Measurements from ENCODE around the gene CCDC102B. TPM values are rescaled to one million over a fixed set of nuclear protein-coding genes. Genes with fewer than 3 reads are reported as not detected.
"Not testable (repeated sequence)": the region's sequence is repeated elsewhere in the genome, so short reads cannot be mapped to it uniquely, and the experiment has no call there.

Gene CCDC102B
- total RNA-seq: 1 to 10 TPM in 1 of 2 donors, under 1 TPM in 1; 0.89 to 1.8 TPM

DNA sequence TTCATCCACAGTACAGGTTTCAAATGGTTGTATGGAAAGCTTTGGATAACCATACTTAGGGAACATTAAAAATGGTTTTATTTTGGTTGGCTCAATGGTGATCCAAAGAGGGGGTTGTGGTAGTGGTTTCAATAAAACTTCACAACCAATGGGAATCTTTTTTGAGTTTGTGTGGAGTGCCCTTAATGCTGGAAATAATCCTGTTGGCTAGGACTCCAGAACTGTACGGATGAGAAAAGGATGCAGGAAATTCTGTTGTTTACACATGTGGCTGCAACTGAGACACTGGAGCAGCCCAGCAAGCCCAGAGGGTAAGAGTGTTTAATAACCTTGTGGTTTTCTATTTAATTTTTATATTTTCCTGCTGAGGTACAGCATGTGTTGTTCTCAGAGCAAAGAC, at the start of gene CCDC102B:
TSS of gene CCDC102B (plus strand) at position 210 of the 400 bp plus-strand sequence. CDS start 38,684 bp downstream, outside the sequence.
- no peak within 1 kb of the TSS for H3K4me3 Mint-ChIP-seq
- H3K27me3 Mint-ChIP-seq: no peaks in the 10 kb centered on the region
- no peaks in the 10 kb centered on the region for H3K9me3 Mint-ChIP-seq

GRCh38 chr18:68757126-68757525, 40.8 kb upstream of the CCDC102B start:
- Mint-ChIP-seq H3K4me1 (no peaks in the 10 kb centered on the region), H3K27me3 (no peaks in the 10 kb centered on the region), H3K36me3 (ENCODE audit: low read depth) (no peaks in the 10 kb centered on the region), H3K4me3 (no peak overlapping the region), H3K27ac (no peak overlapping the region), H3K9me3 (peaks cover 4% of the 10 kb centered on the region)
- ATAC-seq (replicated peaks): no peak

More for the DNA sequence above, at the start of gene CCDC102B:
- no peak within 1 kb of the TSS for H3K27ac Mint-ChIP-seq
- no peak for ATAC-seq (replicated peaks)
- no peaks in the 10 kb centered on the region for H3K36me3 Mint-ChIP-seq (ENCODE audit: low read depth)
- H3K4me1 Mint-ChIP-seq: no peaks in the 10 kb centered on the region

- Mint-ChIP-seq H3K27me3 (no peaks in the 10 kb centered on the region), H3K4me3 (no peak overlapping the region), H3K4me1 (no peaks in the 10 kb centered on the region), H3K9me3 (peaks cover 4% of the 10 kb centered on the region), H3K27ac (no peak overlapping the region), H3K36me3 (ENCODE audit: low read depth) (no peaks in the 10 kb centered on the region)
- ATAC-seq (replicated peaks): no peak
Measured at GRCh38 chr18:68759308-68759707, 38.6 kb upstream of the CCDC102B start.

DNA sequence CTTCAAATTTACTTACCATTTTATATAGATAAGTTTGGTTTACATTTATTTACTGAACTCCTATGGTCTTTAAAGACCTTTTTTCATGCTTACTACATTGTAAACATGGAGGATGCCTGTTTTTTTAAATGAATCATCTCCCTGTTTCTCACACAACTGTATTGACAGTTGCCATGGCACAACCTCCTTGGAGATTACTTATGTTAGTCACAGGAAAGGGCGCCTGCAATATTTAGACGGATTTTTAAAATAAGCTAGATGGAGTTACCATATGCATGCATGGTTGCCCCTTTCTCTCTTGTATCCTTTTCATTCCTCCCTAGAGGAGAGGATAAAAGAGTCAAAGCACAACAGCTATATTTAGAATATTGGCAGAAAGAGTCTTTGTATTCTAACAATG, 34.8 kb upstream of the CCDC102B start:
- Mint-ChIP-seq H3K27me3 (no peaks in the 10 kb centered on the region), H3K4me3 (no peak overlapping the region), H3K36me3 (ENCODE audit: low read depth) (no peaks in the 10 kb centered on the region), H3K27ac (no peak overlapping the region), H3K4me1 (no peaks in the 10 kb centered on the region), H3K9me3 (no peaks in the 10 kb centered on the region)
- no peak for ATAC-seq (replicated peaks)

DNA sequence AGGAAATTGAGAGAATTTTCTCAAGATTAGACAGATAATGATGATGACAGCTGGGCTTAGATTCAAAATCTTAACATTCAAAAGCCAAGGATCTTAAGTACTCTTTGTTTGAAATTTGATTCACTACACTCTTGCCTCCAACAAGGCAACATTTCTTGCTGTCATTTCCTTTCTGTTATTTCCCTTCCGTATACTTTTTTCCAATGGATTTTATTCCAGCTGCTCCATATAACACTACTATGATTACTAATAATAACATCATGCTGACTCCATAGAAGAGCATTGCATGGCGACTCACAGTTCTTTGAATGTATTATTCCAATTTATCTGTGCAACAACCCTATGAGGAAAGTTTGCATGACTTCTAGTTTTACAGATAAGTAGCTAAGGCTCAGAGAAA, 33.9 kb upstream of the CCDC102B start:
- no peaks in the 10 kb centered on the region for H3K4me1 Mint-ChIP-seq
- H3K27ac Mint-ChIP-seq: no peak overlapping the region
- no peak for ATAC-seq (replicated peaks)
- H3K27me3 Mint-ChIP-seq: no peaks in the 10 kb centered on the region
- H3K36me3 Mint-ChIP-seq (ENCODE audit: low read depth): no peaks in the 10 kb centered on the region
- H3K4me3 Mint-ChIP-seq: no peak overlapping the region
- H3K9me3 Mint-ChIP-seq: no peaks in the 10 kb centered on the region

GRCh38 chr18:68766433-68766832, 31.4 kb upstream of the CCDC102B start:
- no peak for ATAC-seq (replicated peaks)
- Mint-ChIP-seq H3K4me1 (no peaks in the 10 kb centered on the region), H3K9me3 (no peaks in the 10 kb centered on the region), H3K27me3 (no peaks in the 10 kb centered on the region), H3K4me3 (no peak overlapping the region), H3K36me3 (ENCODE audit: low read depth) (no peaks in the 10 kb centered on the region), H3K27ac (no peak overlapping the region)

- H3K4me1 Mint-ChIP-seq: no peaks in the 10 kb centered on the region
- no peak for ATAC-seq (replicated peaks)
Measured at GRCh38 chr18:68769461-68769860, 28.4 kb upstream of the CCDC102B start.

GRCh38 chr18:68772268-68772667, 25.6 kb upstream of the CCDC102B start:
- H3K4me1 Mint-ChIP-seq: no peaks in the 10 kb centered on the region
- H3K9me3 Mint-ChIP-seq: no peaks in the 10 kb centered on the region
- no peaks in the 10 kb centered on the region for H3K27me3 Mint-ChIP-seq
- no peak overlapping the region for H3K27ac Mint-ChIP-seq
- no peaks in the 10 kb centered on the region for H3K36me3 Mint-ChIP-seq (ENCODE audit: low read depth)
- H3K4me3 Mint-ChIP-seq: no peak overlapping the region
- no peak for ATAC-seq (replicated peaks)

More at GRCh38 chr18:68769461-68769860, 28.4 kb upstream of the CCDC102B start:
- Mint-ChIP-seq H3K9me3 (no peaks in the 10 kb centered on the region), H3K27me3 (no peaks in the 10 kb centered on the region), H3K27ac (no peak overlapping the region), H3K36me3 (ENCODE audit: low read depth) (no peaks in the 10 kb centered on the region), H3K4me3 (no peak overlapping the region)

DNA sequence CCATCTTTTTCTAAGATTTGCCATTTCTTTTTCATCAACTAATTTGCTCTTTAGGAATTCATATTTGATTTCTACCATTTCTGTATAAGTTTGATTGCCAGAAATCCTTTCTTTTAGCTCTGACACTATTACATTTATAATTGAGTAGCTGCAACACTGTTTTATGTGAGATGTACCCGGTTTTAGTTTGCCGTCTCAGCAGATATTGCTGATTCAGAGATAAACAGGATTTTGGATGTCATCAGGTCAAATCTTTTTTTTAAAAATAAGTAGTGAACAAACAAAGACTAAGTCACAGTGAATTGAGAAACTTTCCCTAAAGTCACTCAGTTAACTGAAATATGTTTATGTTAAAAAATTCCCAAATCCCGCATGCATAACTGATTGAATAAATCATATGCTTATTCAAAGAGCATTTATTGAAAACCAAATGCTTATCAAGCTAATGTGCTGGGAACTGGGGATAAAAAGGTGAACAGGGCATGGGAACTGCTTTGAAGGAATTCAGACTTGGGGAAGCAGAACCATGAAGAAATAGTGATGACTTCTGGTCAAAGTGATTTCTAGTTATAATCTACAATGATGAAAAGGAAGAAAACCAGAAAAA, 19.5 kb upstream of the CCDC102B start:
- Mint-ChIP-seq H3K9me3 (no peaks in the 10 kb centered on the region), H3K4me3 (no peak overlapping the region), H3K27me3 (no peaks in the 10 kb centered on the region), H3K27ac (no peak overlapping the region), H3K36me3 (ENCODE audit: low read depth) (no peaks in the 10 kb centered on the region), H3K4me1 (no peaks in the 10 kb centered on the region)
- no peak for ATAC-seq (replicated peaks)

DNA sequence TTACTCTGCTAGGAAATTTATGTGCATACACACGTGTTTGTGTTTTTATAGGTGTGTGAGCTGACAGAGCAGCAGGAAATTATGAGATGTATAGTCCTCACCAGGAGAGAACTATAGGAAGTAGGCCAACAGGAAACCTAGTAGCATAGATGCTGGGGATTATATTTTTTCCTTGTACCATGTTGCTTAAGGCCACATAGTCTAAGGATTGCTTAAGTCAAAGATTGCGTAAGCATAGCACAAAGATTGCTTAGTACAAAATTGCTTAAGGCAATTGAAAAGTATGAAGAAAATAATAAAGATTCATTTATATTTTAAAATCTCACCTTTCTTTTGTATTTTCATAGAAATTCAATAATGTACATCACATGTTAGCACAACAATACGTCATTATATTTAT, 18.7 kb upstream of the CCDC102B start:
- Mint-ChIP-seq H3K9me3 (no peaks in the 10 kb centered on the region), H3K36me3 (ENCODE audit: low read depth) (no peaks in the 10 kb centered on the region), H3K4me1 (no peaks in the 10 kb centered on the region), H3K27ac (no peak overlapping the region), H3K27me3 (no peaks in the 10 kb centered on the region), H3K4me3 (no peak overlapping the region)
- ATAC-seq (replicated peaks): no peak

DNA sequence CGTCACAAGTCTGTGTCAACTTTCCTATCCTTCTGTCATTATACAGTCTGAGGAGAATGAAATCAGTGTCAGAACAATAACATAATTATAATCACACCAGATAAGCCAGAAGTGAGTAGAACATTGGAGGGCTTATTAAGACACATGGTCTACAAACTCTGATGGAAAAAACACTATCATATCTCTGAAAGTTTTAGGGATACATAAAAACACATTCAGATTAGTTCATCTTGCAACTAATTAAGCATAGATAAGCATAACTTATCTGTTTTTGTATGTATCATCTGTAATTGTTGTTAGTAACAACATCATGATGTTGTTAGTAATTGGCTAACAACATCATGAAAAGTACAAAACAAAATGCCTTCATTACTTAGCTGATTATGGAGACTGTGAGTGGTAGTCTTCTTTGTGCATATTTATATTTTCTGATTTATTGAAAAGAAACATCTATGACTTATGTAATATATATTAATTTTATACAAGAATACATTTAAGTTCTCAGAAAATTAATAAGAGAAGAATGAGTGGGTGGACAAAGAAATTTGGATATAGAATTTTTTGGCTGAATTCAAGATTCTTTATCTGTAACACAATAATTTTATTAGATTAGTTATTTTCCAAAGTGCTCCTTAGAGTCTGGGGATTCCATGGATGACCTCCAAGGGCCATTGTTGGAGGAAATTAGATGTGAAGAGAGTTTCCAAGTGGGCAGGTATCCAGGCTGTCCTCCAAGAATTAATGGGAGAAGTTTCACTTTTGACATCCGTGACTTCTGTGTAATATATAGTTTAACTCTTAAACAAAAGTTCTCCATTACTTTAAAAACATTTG, 16.9 kb upstream of the CCDC102B start:
- H3K4me3 Mint-ChIP-seq: no peak overlapping the region
- no peaks in the 10 kb centered on the region for H3K27me3 Mint-ChIP-seq

GRCh38 chr18:68783506-68783905, 14.4 kb upstream of the CCDC102B start:
- Mint-ChIP-seq H3K27ac (no peak overlapping the region), H3K27me3 (no peaks in the 10 kb centered on the region), H3K36me3 (ENCODE audit: low read depth) (no peaks in the 10 kb centered on the region)

More for the DNA sequence above, 16.9 kb upstream of the CCDC102B start:
- H3K36me3 Mint-ChIP-seq (ENCODE audit: low read depth): no peaks in the 10 kb centered on the region
- no peaks in the 10 kb centered on the region for H3K9me3 Mint-ChIP-seq
- no peaks in the 10 kb centered on the region for H3K4me1 Mint-ChIP-seq
- no peak for ATAC-seq (replicated peaks)
- no peak overlapping the region for H3K27ac Mint-ChIP-seq

GRCh38 chr18:68784071-68784470, 13.8 kb upstream of the CCDC102B start:
- no peak for ATAC-seq (replicated peaks)
- Mint-ChIP-seq H3K4me1 (no peaks in the 10 kb centered on the region), H3K4me3 (no peak overlapping the region), H3K36me3 (ENCODE audit: low read depth) (no peaks in the 10 kb centered on the region), H3K9me3 (no peaks in the 10 kb centered on the region), H3K27me3 (no peaks in the 10 kb centered on the region), H3K27ac (no peak overlapping the region)

More at GRCh38 chr18:68783506-68783905, 14.4 kb upstream of the CCDC102B start:
- Mint-ChIP-seq H3K4me3 (no peak overlapping the region), H3K4me1 (no peaks in the 10 kb centered on the region), H3K9me3 (no peaks in the 10 kb centered on the region)
- ATAC-seq (replicated peaks): no peak

- not testable (repeated sequence) for H3K27ac Mint-ChIP-seq; H3K36me3 Mint-ChIP-seq (ENCODE audit: low read depth); H3K4me3 Mint-ChIP-seq; H3K9me3 Mint-ChIP-seq; H3K27me3 Mint-ChIP-seq; ATAC-seq (replicated peaks); H3K4me1 Mint-ChIP-seq
Measured at GRCh38 chr18:68790290-68790689, 7.6 kb upstream of the CCDC102B start.

GRCh38 chr18:68791801-68792200, 6.1 kb upstream of the CCDC102B start:
- Mint-ChIP-seq H3K9me3 (no peaks in the 10 kb centered on the region), H3K4me3 (no peak overlapping the region), H3K36me3 (ENCODE audit: low read depth) (no peaks in the 10 kb centered on the region), H3K27ac (no peak overlapping the region), H3K4me1 (no peaks in the 10 kb centered on the region), H3K27me3 (no peaks in the 10 kb centered on the region)
- no peak for ATAC-seq (replicated peaks)

Measured in activated T-helper 17 cell treated with anti-CD3 and anti-CD28 coated beads, Interleukin-2, amount 50 U/mL, for 72 hours (primary cell).